SU-DHL-6 (cell line): Measurements from ENCODE around the gene IL11.

Source experiments
- H2AFZ ChIP-seq: fragments of 200-600 bp; sonication (generic); 2 replicates; pipeline ENCODE4 v1.6.1; 2014; ENCODE audit warnings: low read depth, mild to moderate bottlenecking, moderate library complexity, mixed read lengths, antibody characterized with exemption, low read length; ENCODE audit not compliant: severe bottlenecking
- H3F3A ChIP-seq: fragments of 200-600 bp; shearing (Covaris generic); 2 replicates; pipeline ENCODE4 v1.6.0; 2016; ENCODE audit warnings: antibody characterized with exemption, mild to moderate bottlenecking; ENCODE audit not compliant: insufficient read depth
- H3K27ac ChIP-seq: fragments of 200-600 bp; sonication (generic); 2 replicates; pipeline ENCODE4 v1.5.1; 2016; ENCODE audit warnings: low read depth, mild to moderate bottlenecking, low read length, moderate library complexity, mixed read lengths
- H3K27me3 ChIP-seq: fragments of 200-600 bp; sonication (generic), shearing (Covaris generic); 2 replicates; pipeline ENCODE4 v1.6.0; 2014; ENCODE audit warnings: mild to moderate bottlenecking, low read length
- H3K36me3 ChIP-seq: fragments of 200-600 bp; sonication (generic); 2 replicates; pipeline ENCODE4 v1.6.1; 2014; ENCODE audit warnings: mild to moderate bottlenecking, low read length, mixed read lengths
- H3K4me2 ChIP-seq: fragments of 300-600, 200-600 bp; shearing (Covaris generic), sonication (generic); 2 replicates; pipeline ENCODE4 v1.6.0; 2014; ENCODE audit warnings: low read length, low read depth, mild to moderate bottlenecking; ENCODE audit not compliant: poor library complexity, severe bottlenecking
- H3K4me3 ChIP-seq: fragments of 200-600 bp; sonication (generic); 2 replicates; pipeline ENCODE4 v1.5.1; 2014; ENCODE audit warnings: antibody characterized with exemption, low read length, mild to moderate bottlenecking, mixed read lengths; ENCODE audit not compliant: insufficient read depth, poor library complexity, severe bottlenecking
- H3K79me2 ChIP-seq: fragments of 200-600 bp; sonication (generic); 2 replicates; pipeline ENCODE4 v1.6.1; 2014; ENCODE audit warnings: mild to moderate bottlenecking, low read length, moderate library complexity; ENCODE audit not compliant: insufficient read depth
- H3K9ac ChIP-seq: fragments of 200-600 bp; sonication (generic); 2 replicates; pipeline ENCODE4 v1.7.0; 2014; ENCODE audit warnings: mild to moderate bottlenecking, low read length
- H3K9me2 ChIP-seq: fragments of 200-600 bp; sonication (generic); replicated peaks from 2 replicates; pipeline ENCODE4 v1.6.1; 2014; ENCODE audit warnings: low read length; ENCODE audit not compliant: insufficient read depth
- H3K9me3 ChIP-seq: fragments of 200-600 bp; sonication (generic); 2 replicates; pipeline ENCODE4 v1.6.1; 2014; ENCODE audit warnings: low read length, mixed read lengths; ENCODE audit not compliant: insufficient read depth
- H4K20me1 ChIP-seq: fragments of 200-600 bp; sonication (generic); 2 replicates; pipeline ENCODE4 v1.6.1; 2014; ENCODE audit warnings: low read depth, mild to moderate bottlenecking, antibody characterized with exemption, low read length, moderate library complexity, mixed read lengths
- CTCF ChIP-seq: fragments of 200-600 bp; sonication (generic); IDR thresholded peaks from one replicate; pipeline ENCODE4 v1.5.1; 2017; ENCODE audit warnings: antibody characterized with exemption, mild to moderate bottlenecking, low read length, moderate library complexity; ENCODE audit not compliant: insufficient read depth, poor library complexity, severe bottlenecking
- EZH2phosphoT487 ChIP-seq: fragments of 200-600 bp; sonication (generic), shearing (Covaris generic); conservative IDR thresholded peaks from 2 replicates; pipeline ENCODE4 v1.6.1; 2018; ENCODE audit warnings: mild to moderate bottlenecking, antibody characterized with exemption, low read length, moderate library complexity, mixed read lengths

IL11 gene

GRCh38 chr19:55358943-55359908 lies 11.0 kb downstream of the IL11 start:
- H3K27ac ChIP-seq: no peak overlapping the region
- H3K9me2 ChIP-seq: no peaks in the 10 kb centered on the region
- no peak for TF ChIP-seq CTCF
- TF ChIP-seq EZH2phosphoT487: no peak
- H3K27me3 ChIP-seq: no peaks in the 10 kb centered on the region
- no peak overlapping the region for H3K4me2 ChIP-seq
- no peaks in the 10 kb centered on the region for H4K20me1 ChIP-seq
- no peak overlapping the region for H2AFZ ChIP-seq
- H3K9me3 ChIP-seq: no peaks in the 10 kb centered on the region
- no peaks in the 10 kb centered on the region for H3K79me2 ChIP-seq
- no peak overlapping the region for H3K4me3 ChIP-seq
- no peaks in the 10 kb centered on the region for H3K36me3 ChIP-seq
- no peak overlapping the region for H3K9ac ChIP-seq
- no peaks in the 10 kb centered on the region for H3F3A ChIP-seq

- Histone ChIP-seq H3K9me2 (no peaks in the 10 kb centered on the region), H3K27ac (no peak overlapping the region), H4K20me1 (no peaks in the 10 kb centered on the region), H3K9me3 (no peaks in the 10 kb centered on the region), H3K27me3 (no peaks in the 10 kb centered on the region), H3F3A (no peaks in the 10 kb centered on the region), H3K4me3 (no peak overlapping the region), H2AFZ (no peak overlapping the region), H3K9ac (no peak overlapping the region), H3K4me2 (no peak overlapping the region), H3K36me3 (no peaks in the 10 kb centered on the region), H3K79me2 (no peaks in the 10 kb centered on the region)
- TF ChIP-seq EZH2phosphoT487: no peak
- no peak for TF ChIP-seq CTCF
Observed at GRCh38 chr19:55358493-55358892, 11.8 kb downstream of the IL11 start.

GRCh38 chr19:55355213-55355821 lies 14.9 kb downstream of the IL11 start:
- Histone ChIP-seq H2AFZ (no peak overlapping the region), H3K36me3 (no peaks in the 10 kb centered on the region), H3K4me3 (no peak overlapping the region), H3F3A (no peaks in the 10 kb centered on the region), H3K27me3 (no peaks in the 10 kb centered on the region), H3K9me2 (no peaks in the 10 kb centered on the region), H3K9ac (no peak overlapping the region), H4K20me1 (no peaks in the 10 kb centered on the region), H3K4me2 (no peak overlapping the region), H3K27ac (no peak overlapping the region), H3K9me3 (no peaks in the 10 kb centered on the region), H3K79me2 (no peaks in the 10 kb centered on the region)
- TF ChIP-seq EZH2phosphoT487 (no peak), CTCF (no peak)
